HG03378 (cell line): Measurements from ENCODE around the gene FLYWCH1.

ENCODE experiments used
- ATAC-seq: cut with Tn5 transposase; IDR thresholded peaks from one replicate; pipeline ENCODE4 v1.9.1; 2021; ENCODE audit warnings: mild to moderate bottlenecking, moderate library complexity; ENCODE audit not compliant: unreplicated experiment

Gene FLYWCH1

GRCh38 chr16:2911638-2912329, at the start of gene FLYWCH1:
TSS of gene FLYWCH1 (plus strand) at chr16:2911931. CDS start at chr16:2929686, 17,755 bp downstream.
- ATAC-seq, result peak; percentile 80

- no peak for ATAC-seq
These were observed 46.1 kb upstream of the FLYWCH1 start for GRCh38 chr16:2865651-2866050.

- no peak for ATAC-seq
These were observed 45.3 kb upstream of the FLYWCH1 start for GRCh38 chr16:2866431-2866830.

GRCh38 chr16:2867661-2867986, 44.1 kb upstream of the FLYWCH1 start:
- no peak for ATAC-seq

- ATAC-seq, result peak; percentile 73
These were observed 43.5 kb upstream of the FLYWCH1 start for GRCh38 chr16:2867987-2868789.

- ATAC-seq, result no peak
These were observed 39.8 kb upstream of the FLYWCH1 start for GRCh38 chr16:2871926-2872325.

GRCh38 chr16:2874032-2874911, 37.5 kb upstream of the FLYWCH1 start:
- no peak for ATAC-seq

- ATAC-seq, result no peak
These were observed 36.8 kb upstream of the FLYWCH1 start for GRCh38 chr16:2874912-2875362.

- no peak for ATAC-seq
These were observed 31.8 kb upstream of the FLYWCH1 start for GRCh38 chr16:2879854-2880508.

- no peak for ATAC-seq
These were observed 29.7 kb upstream of the FLYWCH1 start for GRCh38 chr16:2881783-2882649.

GRCh38 chr16:2882650-2883457, 28.9 kb upstream of the FLYWCH1 start, which contains the start of gene FLYWCH2:
TSS of gene FLYWCH2 (plus strand) at chr16:2883215. CDS start at chr16:2896450, 13,235 bp downstream.
- ATAC-seq, result peak; percentile 85

GRCh38 chr16:2883458-2883908, 28.2 kb upstream of the FLYWCH1 start:
- ATAC-seq, result no peak

GRCh38 chr16:2884041-2884451, 27.7 kb upstream of the FLYWCH1 start:
- ATAC-seq, result no peak

- no peak for ATAC-seq
These were observed 17.5 kb upstream of the FLYWCH1 start for GRCh38 chr16:2894231-2894630.

- ATAC-seq, result no peak
These were observed 15.9 kb upstream of the FLYWCH1 start for GRCh38 chr16:2895813-2896212.

GRCh38 chr16:2896480-2897010, 15.2 kb upstream of the FLYWCH1 start:
- ATAC-seq, result no peak

GRCh38 chr16:2897110-2897509, 14.6 kb upstream of the FLYWCH1 start:
- no peak for ATAC-seq

- ATAC-seq, result no peak
These were observed 12.7 kb upstream of the FLYWCH1 start for GRCh38 chr16:2898831-2899563.
